Loucy (cell line): ENCODE results near the gene RRAS2.

ENCODE experiments used
- CTCF ChIP-seq: fragments of 200-600 bp; sonication (generic); conservative IDR thresholded peaks from 2 replicates; pipeline ENCODE4 v1.5.1; 2014; ENCODE audit warnings: mild to moderate bottlenecking, antibody characterized with exemption, low read length
- EZH2phosphoT487 ChIP-seq: fragments of 200-600 bp; IDR thresholded peaks from 2 replicates; pipeline ENCODE4 v1.6.1; 2018; ENCODE audit warnings: antibody characterized with exemption, mild to moderate bottlenecking, moderate library complexity, borderline replicate concordance

- TF ChIP-seq CTCF: no peak
- TF ChIP-seq EZH2phosphoT487: no peak
These were observed 8.2 kb downstream of the RRAS2 start for GRCh38 chr11:14350716-14351238.
